ENCODE data around the gene TCEA2.

TCEA2 gene

DNA sequence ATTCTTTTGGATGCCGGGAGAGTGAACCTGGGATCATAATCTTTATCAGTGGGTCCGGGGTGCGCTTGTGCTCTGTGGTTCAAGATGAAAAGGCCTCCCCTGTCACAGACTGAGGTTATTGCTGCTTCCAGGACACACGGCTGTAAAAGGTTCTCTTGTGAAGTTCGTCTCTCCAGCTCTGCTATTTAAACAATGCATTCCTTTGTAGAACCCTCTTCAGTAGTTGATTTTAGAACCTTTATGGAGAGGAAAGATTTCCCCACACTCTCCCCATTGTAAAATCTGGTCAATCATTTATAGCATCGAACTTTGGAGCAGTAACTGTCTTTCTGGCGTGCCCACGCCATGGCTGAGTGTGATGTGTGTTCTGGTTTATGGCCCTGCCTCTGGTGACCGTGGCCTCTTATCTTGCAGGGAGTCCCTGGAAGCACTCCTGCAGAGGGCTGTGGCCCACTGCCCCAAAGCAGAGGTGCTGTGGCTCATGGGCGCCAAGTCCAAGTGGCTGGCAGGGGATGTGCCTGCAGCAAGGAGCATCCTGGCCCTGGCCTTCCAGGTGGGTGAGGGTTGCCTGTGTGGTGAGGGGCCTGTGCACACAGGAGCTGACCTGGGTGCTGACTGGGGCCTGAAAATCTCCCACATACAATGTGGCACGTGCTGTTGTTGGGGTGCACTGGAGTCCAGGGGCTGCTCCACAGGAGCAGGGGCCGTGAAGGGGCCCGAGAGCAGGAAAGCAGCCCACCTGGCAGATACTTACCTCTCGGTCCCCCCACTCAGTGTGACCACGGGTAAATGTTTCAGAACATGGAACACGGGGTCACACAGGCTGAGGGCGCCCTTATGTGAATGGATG lies 38.6 kb upstream of the TCEA2 start:
- Histone ChIP-seq H3K4me3 (ENCODE audit: low read depth in 1 of 2, low read length in 1 of 2) (no peak overlapping the region), H3K27ac (no peak overlapping the region), H3K36me3 (peaks cover 94% of the 10 kb centered on the region), H3K4me1 (ENCODE audit: control insufficient read depth in 1 of 2, insufficient read depth in 1 of 2, low read depth in 1 of 2, low read length in 1 of 2) (peaks cover 8 to 15% of the 10 kb centered on the region in 2 experiments), H3K9me3 (no peaks in the 10 kb centered on the region), H3K27me3 (no peaks in the 10 kb centered on the region)
- TF ChIP-seq, protein P1, sequence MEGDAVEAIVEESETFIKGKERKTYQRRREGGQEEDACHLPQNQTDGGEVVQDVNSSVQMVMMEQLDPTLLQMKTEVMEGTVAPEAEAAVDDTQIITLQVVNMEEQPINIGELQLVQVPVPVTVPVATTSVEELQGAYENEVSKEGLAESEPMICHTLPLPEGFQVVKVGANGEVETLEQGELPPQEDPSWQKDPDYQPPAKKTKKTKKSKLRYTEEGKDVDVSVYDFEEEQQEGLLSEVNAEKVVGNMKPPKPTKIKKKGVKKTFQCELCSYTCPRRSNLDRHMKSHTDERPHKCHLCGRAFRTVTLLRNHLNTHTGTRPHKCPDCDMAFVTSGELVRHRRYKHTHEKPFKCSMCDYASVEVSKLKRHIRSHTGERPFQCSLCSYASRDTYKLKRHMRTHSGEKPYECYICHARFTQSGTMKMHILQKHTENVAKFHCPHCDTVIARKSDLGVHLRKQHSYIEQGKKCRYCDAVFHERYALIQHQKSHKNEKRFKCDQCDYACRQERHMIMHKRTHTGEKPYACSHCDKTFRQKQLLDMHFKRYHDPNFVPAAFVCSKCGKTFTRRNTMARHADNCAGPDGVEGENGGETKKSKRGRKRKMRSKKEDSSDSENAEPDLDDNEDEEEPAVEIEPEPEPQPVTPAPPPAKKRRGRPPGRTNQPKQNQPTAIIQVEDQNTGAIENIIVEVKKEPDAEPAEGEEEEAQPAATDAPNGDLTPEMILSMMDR (IDR thresholded peaks at IDR 0.05), result no peak

DNA sequence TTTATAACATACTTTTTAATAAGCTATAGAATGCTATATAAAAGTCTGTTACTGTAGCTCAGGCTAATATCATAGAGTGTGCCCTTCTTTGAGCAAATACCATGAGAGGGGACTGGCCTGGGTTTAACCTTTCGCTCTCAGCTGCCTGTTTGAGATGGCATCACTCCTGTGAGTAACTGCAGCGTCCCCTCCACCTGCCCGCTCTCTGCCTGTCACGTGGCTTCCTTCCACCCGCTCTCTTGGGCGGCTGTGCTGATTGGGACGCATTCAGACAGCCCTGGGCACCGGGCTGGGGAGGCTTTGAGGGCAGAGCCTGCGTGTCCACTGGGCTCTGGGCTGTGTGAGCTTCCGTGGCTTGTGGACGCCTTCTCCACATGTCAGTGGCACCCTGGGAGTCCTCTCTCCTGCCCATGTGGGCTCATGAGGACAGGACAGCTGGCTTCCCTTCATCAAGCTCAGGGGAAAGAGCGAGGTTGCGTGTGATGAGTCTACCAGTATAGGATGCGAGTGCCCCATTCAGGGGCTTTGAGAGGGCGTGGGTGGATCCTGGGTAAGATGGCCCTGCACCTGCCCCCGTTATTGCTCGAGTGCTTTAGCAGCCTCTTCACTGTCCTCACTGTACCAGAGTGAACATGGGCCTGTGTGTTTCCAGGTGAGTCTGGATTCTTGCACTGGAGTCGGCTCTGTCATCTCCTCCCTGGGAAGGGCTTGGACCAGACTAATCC lies 37.7 kb upstream of the TCEA2 start:
- TF ChIP-seq, protein P1 (IDR thresholded peaks at IDR 0.05), result no peak
- H3K36me3 ChIP-seq, result peaks cover 95% of the 10 kb centered on the region
- H3K4me3 ChIP-seq (ENCODE audit: low read depth in 1 of 2, low read length in 1 of 2), result no peak overlapping the region
- H3K27me3 ChIP-seq, result no peaks in the 10 kb centered on the region
- no peak overlapping the region for H3K27ac ChIP-seq
- H3K4me1 ChIP-seq (ENCODE audit: control insufficient read depth in 1 of 2, insufficient read depth in 1 of 2, low read depth in 1 of 2, low read length in 1 of 2), result peaks cover under 1 to 6% of the 10 kb centered on the region in 2 experiments
- no peaks in the 10 kb centered on the region for H3K9me3 ChIP-seq

DNA sequence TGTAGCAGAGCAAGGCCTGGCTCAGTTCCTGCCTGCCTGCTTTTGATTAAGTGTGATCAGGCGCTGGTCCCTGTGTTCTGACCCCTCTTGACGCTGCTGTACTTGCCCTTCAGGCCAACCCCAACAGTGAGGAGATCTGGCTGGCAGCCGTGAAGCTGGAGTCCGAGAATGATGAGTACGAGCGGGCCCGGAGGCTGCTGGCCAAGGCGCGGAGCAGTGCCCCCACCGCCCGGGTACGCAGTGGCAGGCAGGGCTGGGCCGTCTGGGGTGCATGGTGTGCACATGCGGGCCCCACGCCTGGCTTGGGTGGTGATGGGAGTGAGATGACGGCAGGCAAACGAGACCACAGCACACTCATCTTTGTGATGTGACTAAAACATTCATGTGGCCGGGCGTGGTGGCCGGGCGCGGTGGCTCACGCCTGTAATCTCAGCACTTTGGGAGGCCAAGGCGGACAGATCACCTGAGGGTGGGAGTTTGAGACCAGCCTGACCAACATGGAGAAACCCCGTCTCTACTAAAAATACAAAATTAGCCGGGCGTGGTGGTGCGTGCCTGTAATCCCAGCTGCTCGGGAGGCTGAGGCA lies 37.1 kb upstream of the TCEA2 start:
- H3K9me3 ChIP-seq, result no peaks in the 10 kb centered on the region
- H3K4me1 ChIP-seq (ENCODE audit: control insufficient read depth in 1 of 2, insufficient read depth in 1 of 2, low read depth in 1 of 2, low read length in 1 of 2), result peaks cover 0 to 1% of the 10 kb centered on the region in 2 experiments
- H3K4me3 ChIP-seq (ENCODE audit: low read depth in 1 of 2, low read length in 1 of 2), result no peak overlapping the region
- no peaks in the 10 kb centered on the region for H3K27me3 ChIP-seq
- TF ChIP-seq, protein P1 (IDR thresholded peaks at IDR 0.05), result no peak
- no peak overlapping the region for H3K27ac ChIP-seq
- H3K36me3 ChIP-seq, result peaks cover 99% of the 10 kb centered on the region

DNA sequence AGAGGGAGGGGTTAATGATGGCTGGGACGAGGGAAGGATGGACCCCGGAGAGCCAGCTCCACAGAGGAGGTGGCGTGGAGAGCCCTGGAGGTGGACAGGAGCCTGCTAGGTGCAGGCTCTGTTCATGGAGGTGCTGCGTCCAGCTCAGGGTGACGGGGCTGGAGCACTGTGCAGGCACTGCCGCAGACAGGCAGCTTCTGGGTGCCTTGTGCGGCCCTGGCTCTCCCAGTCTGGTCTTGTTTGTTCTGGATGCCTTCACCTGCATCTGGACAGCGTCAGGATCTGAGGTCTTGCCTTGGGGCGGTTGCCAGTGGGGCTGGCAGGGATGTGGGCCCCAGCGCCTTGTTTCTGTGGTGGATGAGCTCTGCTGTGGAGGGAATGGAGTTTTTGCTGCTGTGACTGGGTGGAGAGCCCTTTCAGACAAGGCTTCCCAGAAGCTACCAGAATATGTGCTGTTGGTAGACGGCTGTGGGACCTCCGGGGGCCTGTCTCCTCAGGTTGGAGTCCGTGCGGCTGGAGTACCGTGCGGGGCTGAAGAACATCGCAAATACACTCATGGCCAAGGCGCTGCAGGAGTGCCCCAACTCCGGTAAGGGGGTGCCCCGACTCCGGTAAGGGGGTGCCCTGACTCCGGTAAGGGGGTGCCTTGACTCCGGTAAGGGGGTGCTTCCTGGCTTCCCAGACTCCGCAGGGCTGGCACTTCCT lies 34.9 kb upstream of the TCEA2 start:
- H3K4me3 ChIP-seq (ENCODE audit: low read depth in 1 of 2, low read length in 1 of 2), result no peak overlapping the region
- peaks cover 100% of the 10 kb centered on the region for H3K36me3 ChIP-seq
- no peaks in the 10 kb centered on the region for H3K27me3 ChIP-seq
- no peaks in the 10 kb centered on the region for H3K9me3 ChIP-seq
- no peak overlapping the region for H3K27ac ChIP-seq
- no peaks in the 10 kb centered on the region for H3K4me1 ChIP-seq (ENCODE audit: control insufficient read depth in 1 of 2, insufficient read depth in 1 of 2, low read depth in 1 of 2, low read length in 1 of 2)
- TF ChIP-seq, protein P1 (IDR thresholded peaks at IDR 0.05), result no peak

Measured in neutrophil (primary cell).